HCT116 (cell line): Measurements from ENCODE around the gene BBX.

Source experiments
- EZH2 ChIP-seq: fragments of 200-600 bp; sonication (generic); IDR thresholded peaks from 2 replicates; pipeline ENCODE4 v1.6.1; 2017; ENCODE audit warnings: antibody characterized with exemption, mixed run types
- YY1 ChIP-seq: IDR thresholded peaks from 2 replicates; pipeline ENCODE4 v1.6.1; 2011; ENCODE audit warnings: low read length, low read depth, moderate library complexity, mild to moderate bottlenecking; ENCODE audit not compliant: insufficient replicate concordance; ENCODE audit errors: extremely low read depth
- TF ChIP-seq, protein P1 (sequence below), 3 experiments: fragments of 200-600 bp in 1 of 3; sonication (generic) in 1 of 3; IDR thresholded peaks in 2 of 3; conservative IDR thresholded peaks in 1 of 3; 2 replicates each; pipeline ENCODE4 v1.5.1; 2012 to 2017; ENCODE audit warnings: low read depth in 2 of 3, low read length in 2 of 3, antibody characterized with exemption in 1 of 3, borderline replicate concordance in 1 of 3, control low read depth in 1 of 3, mild to moderate bottlenecking in 1 of 3, mixed read lengths in 1 of 3, mixed run types in 1 of 3, moderate library complexity in 1 of 3; ENCODE audit not compliant: insufficient read depth in 1 of 3

DNA sequence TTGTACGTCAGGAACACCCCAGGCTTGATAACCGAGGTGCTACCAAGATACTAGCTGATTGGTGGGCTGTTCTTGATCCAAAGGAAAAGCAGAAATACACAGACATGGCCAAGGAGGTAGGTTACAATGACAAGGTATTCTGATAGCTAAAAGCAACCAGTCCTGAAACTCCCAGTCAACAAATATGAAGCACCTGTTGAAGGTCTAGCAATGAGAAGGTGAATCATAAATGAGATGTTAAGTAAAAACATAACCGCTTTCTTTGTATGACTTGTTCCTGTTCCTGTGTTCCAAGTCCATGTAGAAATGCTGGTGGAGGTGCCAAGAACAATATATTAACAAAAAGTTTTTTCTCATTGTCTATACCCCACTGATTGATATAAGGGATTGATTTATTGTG is 194.0 kb downstream of the BBX start:
- no peak for TF ChIP-seq EZH2
- TF ChIP-seq, protein P1, sequence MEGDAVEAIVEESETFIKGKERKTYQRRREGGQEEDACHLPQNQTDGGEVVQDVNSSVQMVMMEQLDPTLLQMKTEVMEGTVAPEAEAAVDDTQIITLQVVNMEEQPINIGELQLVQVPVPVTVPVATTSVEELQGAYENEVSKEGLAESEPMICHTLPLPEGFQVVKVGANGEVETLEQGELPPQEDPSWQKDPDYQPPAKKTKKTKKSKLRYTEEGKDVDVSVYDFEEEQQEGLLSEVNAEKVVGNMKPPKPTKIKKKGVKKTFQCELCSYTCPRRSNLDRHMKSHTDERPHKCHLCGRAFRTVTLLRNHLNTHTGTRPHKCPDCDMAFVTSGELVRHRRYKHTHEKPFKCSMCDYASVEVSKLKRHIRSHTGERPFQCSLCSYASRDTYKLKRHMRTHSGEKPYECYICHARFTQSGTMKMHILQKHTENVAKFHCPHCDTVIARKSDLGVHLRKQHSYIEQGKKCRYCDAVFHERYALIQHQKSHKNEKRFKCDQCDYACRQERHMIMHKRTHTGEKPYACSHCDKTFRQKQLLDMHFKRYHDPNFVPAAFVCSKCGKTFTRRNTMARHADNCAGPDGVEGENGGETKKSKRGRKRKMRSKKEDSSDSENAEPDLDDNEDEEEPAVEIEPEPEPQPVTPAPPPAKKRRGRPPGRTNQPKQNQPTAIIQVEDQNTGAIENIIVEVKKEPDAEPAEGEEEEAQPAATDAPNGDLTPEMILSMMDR (IDR thresholded peaks at IDR 0.05 in 2 of 3, conservative IDR thresholded peaks at IDR 0.05 in 1 of 3; ENCODE audit: borderline replicate concordance in 1 of 3, insufficient read depth in 1 of 3, low read depth in 2 of 3, low read length in 2 of 3), result no peak
- TF ChIP-seq YY1, result no peak
